Endometrial microvascular endothelial cells (primary cell): Measurements from ENCODE around the gene SLC3A2. TPM values are rescaled to one million over a fixed set of nuclear protein-coding genes. Genes with fewer than 3 reads are reported as not detected.

Experiments
- total RNA-seq: library from RNA; depleted of rRNA; stranded (reverse); fragments of >200 nt; gene quantifications from one replicate; pipeline ENCODE4 v1.2.3, GENCODE V29; 2015; ENCODE audit errors: inconsistent ontology term

SLC3A2 gene
- total RNA-seq, 1 donor from 2014 or later: 224 TPM

Other genes starting within 250 kb of the SLC3A2 start
- 294 TPM for gene GANAB, start 234.3 kb upstream of the SLC3A2 start, total RNA-seq
- gene INTS5, start 227.6 kb upstream of the SLC3A2 start, total RNA-seq: 35.2 TPM
- gene C11orf98, start 215.7 kb upstream of the SLC3A2 start, total RNA-seq: 87.7 TPM
- 3.9 TPM for gene CSKMT, start 215.6 kb upstream of the SLC3A2 start, total RNA-seq
- 12.4 TPM for gene UQCC3, start 209.2 kb upstream of the SLC3A2 start, total RNA-seq
- 5.8 TPM for gene LBHD1, start 208.6 kb upstream of the SLC3A2 start, total RNA-seq
- gene UBXN1, start 201.8 kb upstream of the SLC3A2 start, total RNA-seq: 89.8 TPM
- gene LRRN4CL, start 191.4 kb upstream of the SLC3A2 start, total RNA-seq: not detected
- gene BSCL2, start 173.5 kb upstream of the SLC3A2 start, total RNA-seq: 55.5 TPM
- not detected for gene GNG3, start 173.2 kb upstream of the SLC3A2 start, total RNA-seq
- 6.7 TPM for gene HNRNPUL2, start 153.4 kb upstream of the SLC3A2 start, total RNA-seq
- gene TTC9C, start 152.4 kb upstream of the SLC3A2 start, total RNA-seq: 28.1 TPM
- gene ZBTB3, start 126.7 kb upstream of the SLC3A2 start, total RNA-seq: 9.9 TPM
- 85.5 TPM for gene POLR2G, start 119.3 kb upstream of the SLC3A2 start, total RNA-seq
- gene TAF6L, start 109.5 kb upstream of the SLC3A2 start, total RNA-seq: 22.1 TPM
- gene TMEM179B, start 93.5 kb upstream of the SLC3A2 start, total RNA-seq: 91.6 TPM
- gene TMEM223, start 88.9 kb upstream of the SLC3A2 start, total RNA-seq: 27.6 TPM
- gene NXF1, start 75.5 kb upstream of the SLC3A2 start, total RNA-seq: 45.7 TPM
- gene STX5, start 48.8 kb upstream of the SLC3A2 start, total RNA-seq: 33.4 TPM
- gene TEX54, start 48.1 kb upstream of the SLC3A2 start, total RNA-seq: not detected
- 49.7 TPM for gene WDR74, start 41.3 kb upstream of the SLC3A2 start, total RNA-seq
- not detected for gene CHRM1, start 40.5 kb downstream of the SLC3A2 start, total RNA-seq
- not detected for gene SLC22A6, start 104.1 kb downstream of the SLC3A2 start, total RNA-seq
- not detected for gene SLC22A8, start 134.9 kb downstream of the SLC3A2 start, total RNA-seq